Measurements from ENCODE around the gene TRPC4AP. TPM values are rescaled to one million over a fixed set of nuclear protein-coding genes. Genes with fewer than 3 reads are reported as not detected.

Gene TRPC4AP
- total and polyA plus RNA-seq, 12 donors, result 33.8 to 87.2 (median 78.1) TPM

DNA sequence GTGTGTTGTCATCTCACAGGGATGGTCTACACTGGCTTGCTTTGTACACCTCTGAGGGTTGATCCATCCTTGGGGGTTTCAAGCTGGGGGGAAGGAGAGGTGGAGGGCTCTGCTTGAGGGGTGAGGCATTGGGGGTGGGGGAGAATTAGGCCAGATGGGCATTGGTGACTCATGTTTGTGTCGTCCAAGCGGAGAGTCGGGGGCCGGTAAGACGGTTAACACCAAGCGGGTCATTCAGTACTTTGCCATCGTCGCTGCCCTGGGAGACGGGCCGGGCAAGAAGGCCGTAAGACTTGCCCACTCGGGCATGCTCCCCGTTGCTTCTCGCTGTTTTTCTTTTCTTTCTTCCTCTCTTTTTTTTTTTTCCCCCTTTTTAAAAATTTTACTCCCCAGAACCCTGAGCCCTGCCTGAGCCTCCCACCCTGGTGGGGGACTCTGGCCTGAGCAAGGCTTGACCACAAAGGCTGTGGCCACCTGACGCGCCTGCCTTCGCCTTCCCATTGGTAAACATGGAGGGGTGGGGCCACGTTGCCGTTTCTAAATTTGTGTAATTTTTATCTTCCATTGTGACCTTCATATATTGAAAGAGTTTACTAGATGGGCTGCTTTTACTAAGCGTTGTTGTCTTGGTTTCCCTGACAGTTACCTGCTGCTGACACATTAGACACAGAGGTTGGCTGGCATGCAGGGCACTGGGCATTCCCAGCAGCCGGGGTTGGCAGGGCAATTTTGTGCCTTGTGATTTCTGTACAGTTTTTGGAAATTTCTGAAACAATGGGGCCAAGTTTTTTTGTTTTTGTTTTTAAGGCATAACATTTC, 110.1 kb downstream of the TRPC4AP start:
- intact Hi-C loops (cut with DNase I), result no loop called here
- Histone ChIP-seq H3K4me3 (no peak overlapping the region), H3K36me3 (replicated peaks in 1 of 2) (no peaks in the 10 kb centered on the region), H3K27me3 (no peaks in the 10 kb centered on the region), H3K9me3 (replicated peaks in 1 of 3) (no peaks in the 10 kb centered on the region), H3K4me1 (replicated peaks in 1 of 2) (peaks cover 0 to 5% of the 10 kb centered on the region in 2 donors), H3K27ac (no peak overlapping the region)
- TF ChIP-seq, protein P1, sequence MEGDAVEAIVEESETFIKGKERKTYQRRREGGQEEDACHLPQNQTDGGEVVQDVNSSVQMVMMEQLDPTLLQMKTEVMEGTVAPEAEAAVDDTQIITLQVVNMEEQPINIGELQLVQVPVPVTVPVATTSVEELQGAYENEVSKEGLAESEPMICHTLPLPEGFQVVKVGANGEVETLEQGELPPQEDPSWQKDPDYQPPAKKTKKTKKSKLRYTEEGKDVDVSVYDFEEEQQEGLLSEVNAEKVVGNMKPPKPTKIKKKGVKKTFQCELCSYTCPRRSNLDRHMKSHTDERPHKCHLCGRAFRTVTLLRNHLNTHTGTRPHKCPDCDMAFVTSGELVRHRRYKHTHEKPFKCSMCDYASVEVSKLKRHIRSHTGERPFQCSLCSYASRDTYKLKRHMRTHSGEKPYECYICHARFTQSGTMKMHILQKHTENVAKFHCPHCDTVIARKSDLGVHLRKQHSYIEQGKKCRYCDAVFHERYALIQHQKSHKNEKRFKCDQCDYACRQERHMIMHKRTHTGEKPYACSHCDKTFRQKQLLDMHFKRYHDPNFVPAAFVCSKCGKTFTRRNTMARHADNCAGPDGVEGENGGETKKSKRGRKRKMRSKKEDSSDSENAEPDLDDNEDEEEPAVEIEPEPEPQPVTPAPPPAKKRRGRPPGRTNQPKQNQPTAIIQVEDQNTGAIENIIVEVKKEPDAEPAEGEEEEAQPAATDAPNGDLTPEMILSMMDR (IDR thresholded peaks at IDR 0.05), result no peak
- no peak for TF ChIP-seq POLR2A (IDR thresholded peaks at IDR 0.05)
- peak in 1 of 7 donors; percentile 14 for DNase-seq
- 80 to 87% (median 82%) methylated on average over 21 of the region's 21 CpGs for WGBS, 4 donors

DNA sequence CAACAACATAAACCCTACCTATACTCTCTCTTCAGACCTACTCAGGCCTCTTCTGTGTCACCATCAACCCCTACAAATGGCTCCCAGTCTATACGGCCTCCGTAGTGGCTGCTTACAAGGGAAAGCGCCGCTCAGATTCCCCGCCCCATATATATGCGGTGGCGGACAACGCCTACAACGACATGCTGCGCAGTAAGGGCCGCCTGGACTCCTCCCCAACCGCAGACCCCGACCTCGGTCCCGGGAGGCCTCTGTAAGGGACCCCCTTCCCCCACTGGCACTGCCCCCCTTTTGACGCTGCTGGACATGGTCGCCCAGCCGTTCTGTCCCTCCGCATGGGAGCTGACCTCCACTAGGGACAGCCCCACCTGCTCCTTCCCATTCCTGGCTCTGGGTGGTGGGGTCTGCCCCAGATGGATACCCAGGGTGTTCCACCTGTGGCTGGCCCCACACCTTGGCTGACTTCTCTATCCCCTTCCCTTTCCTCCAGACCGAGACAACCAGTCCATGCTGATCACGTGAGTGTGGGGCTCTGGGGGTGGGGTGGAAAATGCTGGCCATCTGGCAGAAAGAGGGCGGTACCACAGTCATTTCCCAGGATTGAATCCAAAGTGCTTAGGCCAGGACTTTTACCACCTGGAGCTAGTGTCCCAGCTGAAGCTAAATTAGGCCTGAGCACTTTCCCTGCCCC, 111.9 kb downstream of the TRPC4AP start:
- Histone ChIP-seq H3K9me3 (replicated peaks in 1 of 3) (no peaks in the 10 kb centered on the region), H3K27me3 (no peaks in the 10 kb centered on the region), H3K36me3 (replicated peaks in 1 of 2) (no peaks in the 10 kb centered on the region), H3K4me1 (replicated peaks in 1 of 2) (peaks cover 0 to 3% of the 10 kb centered on the region in 2 donors), H3K4me3 (no peak overlapping the region), H3K27ac (no peak overlapping the region)
- DNase-seq, result peak in 1 of 7 donors; percentile 7
- 88 to 93% (median 92%) methylated on average over 20 to 22 of the region's 22 CpGs for WGBS, 4 donors
- TF ChIP-seq, protein P1 (IDR thresholded peaks at IDR 0.05), result no peak
- no peak for TF ChIP-seq POLR2A (IDR thresholded peaks at IDR 0.05)
- intact Hi-C loops (cut with DNase I), result no loop called here

DNA sequence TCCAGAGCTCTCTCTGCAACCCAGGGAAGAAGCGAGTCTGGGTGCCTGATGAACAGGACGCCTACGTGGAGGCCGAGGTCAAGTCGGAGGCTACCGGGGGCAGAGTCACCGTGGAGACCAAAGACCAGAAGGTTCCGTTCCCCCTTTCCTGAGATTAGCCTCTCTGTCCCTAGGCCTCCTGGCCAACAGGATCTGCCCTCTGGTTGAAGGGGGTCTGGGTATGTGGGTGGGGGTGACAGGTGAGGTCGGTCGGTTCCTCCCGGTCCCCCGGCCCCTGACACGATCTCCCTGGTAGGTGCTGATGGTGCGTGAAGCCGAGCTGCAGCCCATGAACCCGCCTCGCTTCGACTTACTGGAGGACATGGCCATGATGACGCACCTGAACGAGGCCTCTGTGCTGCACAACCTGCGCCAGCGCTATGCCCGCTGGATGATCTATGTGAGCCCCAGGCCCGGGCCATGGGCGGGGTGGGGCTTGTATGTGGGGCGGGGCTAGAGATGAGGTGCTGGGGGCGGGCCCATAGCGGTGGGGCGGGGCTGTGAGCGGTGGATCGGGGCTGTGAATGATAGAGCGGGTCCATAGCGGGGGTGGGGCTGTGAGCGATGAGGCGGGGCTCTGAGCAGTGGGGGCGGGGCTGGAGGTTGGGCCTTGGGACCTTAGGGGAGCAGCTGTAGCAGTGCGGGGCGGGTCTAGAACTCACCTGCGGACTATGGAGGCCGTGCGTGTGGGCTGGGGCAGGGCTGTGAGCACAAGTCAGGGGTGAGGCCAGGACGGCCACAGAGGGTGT, 113.0 kb downstream of the TRPC4AP start:
- 76 to 96% (median 80%) methylated on average over 15 to 42 of the region's 42 CpGs for WGBS, 4 donors
- TF ChIP-seq POLR2A (IDR thresholded peaks at IDR 0.05), result no peak
- TF ChIP-seq, protein P1 (IDR thresholded peaks at IDR 0.05), result no peak
- H3K4me3 ChIP-seq, result no peak overlapping the region
- no peaks in the 10 kb centered on the region for H3K27me3 ChIP-seq
- H3K27ac ChIP-seq, result no peak overlapping the region
- no peak for DNase-seq
- H3K9me3 ChIP-seq (replicated peaks in 1 of 3), result no peaks in the 10 kb centered on the region
- intact Hi-C loops (cut with DNase I), result no loop called here
- H3K36me3 ChIP-seq (replicated peaks in 1 of 2), result no peaks in the 10 kb centered on the region
- peaks cover 0 to 3% of the 10 kb centered on the region in 2 donors for H3K4me1 ChIP-seq (replicated peaks in 1 of 2)
